ENCODE data around the gene ZSCAN25. TPM values are rescaled to one million over a fixed set of nuclear protein-coding genes. Genes with fewer than 3 reads are reported as not detected.
A peak's percentile ranks its signal among the peaks of the same experiment; 100 is the strongest.
"Not testable (repeated sequence)": the region's sequence is repeated elsewhere in the genome, so short reads cannot be mapped to it uniquely, and the experiment has no call there.

The ZSCAN25 gene
- total RNA-seq (2014; rRNA removed): 8.8 and 11.3 TPM in 2 replicates
- polyA plus RNA-seq (2012): 4.9 TPM

DNA sequence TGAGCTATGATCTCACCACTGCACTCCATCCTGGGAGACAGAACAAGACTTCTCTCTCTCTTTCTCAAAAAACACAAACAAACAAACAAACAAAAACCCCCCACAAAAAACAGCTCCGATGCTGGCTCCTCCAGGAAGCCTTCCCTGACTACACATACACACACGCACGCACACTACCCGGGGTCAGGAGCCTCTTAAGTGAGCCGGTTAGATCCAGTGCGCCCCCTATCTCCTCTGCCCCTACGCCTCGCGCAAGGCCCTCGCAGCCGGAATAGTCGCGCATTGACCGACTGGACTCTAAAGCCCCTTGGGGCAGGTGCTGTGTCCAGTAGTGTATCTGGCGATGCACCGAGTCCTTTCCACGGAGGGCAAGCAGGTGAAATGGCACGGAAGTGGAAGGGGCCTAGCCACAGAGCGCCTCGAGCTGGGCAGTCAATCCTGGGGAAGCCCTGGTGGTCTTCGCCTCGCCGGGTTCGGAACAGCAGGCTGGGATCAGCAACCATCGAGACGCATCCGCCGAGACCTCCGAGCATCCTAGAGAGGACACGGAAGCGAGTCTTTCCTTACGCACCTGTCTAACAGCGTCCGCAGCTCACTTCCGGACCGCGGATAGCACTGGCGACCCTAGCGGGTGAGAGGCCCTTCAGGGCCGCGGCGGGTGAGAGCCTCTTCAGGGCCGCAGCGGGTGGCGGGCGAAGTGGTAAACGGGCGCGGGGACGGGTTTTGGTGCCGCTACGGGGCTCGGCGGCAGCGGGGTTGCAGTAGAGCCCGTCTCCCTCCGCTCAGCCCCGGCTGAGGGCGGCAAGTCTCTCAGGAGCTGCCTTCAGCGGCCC, at the start of gene ZSCAN25:
Gene ZSCAN25 (plus strand): TSS at position 588 of the 833 bp plus-strand sequence. CDS start 2,661 bp downstream, outside the sequence.
- DNase-seq (ENCODE audit: low read depth): peak; percentile 95

- not testable (repeated sequence) for DNase-seq (ENCODE audit: low read depth)
These were observed 48.0 kb upstream of the ZSCAN25 start for GRCh38 chr7:99568770-99569169.

DNA sequence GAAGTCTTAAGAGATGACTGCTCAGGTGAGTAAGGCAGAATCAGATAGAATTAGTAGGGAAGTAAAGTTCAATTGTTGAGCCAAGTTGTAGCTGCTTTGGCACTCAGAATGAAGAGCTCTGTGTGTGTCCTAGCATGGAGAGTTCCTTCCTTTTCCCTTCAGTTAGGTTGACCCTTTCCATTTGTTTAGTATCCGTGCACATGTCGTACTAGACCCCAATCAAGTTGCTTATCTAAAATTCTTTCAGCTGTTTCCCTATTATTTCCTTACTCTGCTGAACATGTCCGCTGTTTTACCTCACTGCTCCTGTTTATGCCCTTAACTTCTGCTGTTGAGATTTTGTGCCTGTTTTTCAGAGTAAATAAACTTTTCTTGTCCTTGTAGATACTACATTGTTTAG, 45.0 kb upstream of the ZSCAN25 start:
- no peak for DNase-seq (ENCODE audit: low read depth)

DNA sequence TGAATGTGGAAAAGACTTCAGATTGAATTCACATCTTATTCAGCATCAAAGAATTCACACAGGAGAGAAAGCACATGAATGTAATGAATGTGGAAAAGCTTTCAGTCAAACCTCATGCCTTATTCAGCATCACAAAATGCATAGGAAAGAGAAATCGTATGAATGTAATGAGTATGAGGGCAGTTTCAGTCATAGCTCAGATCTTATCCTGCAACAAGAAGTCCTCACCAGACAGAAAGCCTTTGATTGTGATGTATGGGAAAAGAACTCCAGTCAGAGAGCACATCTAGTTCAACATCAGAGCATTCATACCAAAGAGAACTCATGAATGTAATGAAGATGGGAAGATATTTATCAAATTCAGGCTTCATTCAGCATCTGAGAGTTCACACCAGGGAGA, 43.5 kb upstream of the ZSCAN25 start:
- DNase-seq (ENCODE audit: low read depth): no peak

DNA sequence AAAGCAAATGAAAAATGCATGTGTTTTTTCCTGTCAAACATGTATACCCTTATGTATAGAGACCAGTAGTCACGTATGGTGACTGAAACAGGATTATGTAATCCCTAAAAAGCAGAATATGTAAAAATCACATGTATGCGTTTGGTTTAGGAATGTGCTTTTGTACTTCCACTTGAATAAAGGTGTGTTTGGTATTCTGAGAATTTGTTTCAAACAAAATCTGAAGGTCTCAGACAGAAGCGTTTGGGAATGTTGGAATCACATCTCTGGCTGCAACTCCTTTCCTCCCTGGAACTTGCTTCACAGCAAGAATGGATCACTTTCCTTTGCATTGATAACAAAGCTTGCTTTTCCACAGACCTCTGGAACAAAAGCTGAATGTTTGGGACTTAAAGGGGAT, 40.5 kb upstream of the ZSCAN25 start:
- no peak for DNase-seq (ENCODE audit: low read depth)

DNA sequence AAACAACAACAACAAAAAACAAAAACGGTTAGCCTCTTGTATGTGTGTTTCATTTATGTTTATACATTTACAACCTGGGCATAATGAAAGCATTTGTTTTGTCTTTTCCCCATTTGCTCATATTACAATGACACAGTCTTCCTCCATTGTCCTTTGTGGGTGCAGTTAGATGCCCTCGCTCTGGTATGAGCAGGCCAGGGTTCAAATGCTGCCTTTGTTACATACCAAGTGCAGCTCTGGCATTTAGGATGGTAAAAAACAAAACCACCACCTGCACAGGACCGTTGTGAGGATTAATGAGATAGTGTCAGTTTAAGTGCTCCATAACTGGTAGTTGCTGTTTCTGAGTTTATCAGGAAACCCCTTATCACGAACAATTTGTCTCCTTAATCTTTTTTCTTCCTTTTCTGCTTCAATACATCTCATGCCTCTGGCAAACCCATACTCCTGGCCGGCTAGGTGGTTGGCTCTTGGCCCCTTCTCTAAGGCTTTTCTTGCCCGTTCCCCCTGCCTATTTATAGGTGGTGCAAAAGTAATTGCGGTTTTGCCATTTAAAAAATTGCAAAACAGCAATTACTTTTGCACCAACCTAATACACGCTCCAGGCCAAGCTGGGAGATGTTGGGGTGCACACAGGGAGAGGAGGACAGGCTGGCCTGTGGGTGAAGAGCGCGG, 37.3 kb upstream of the ZSCAN25 start:
- no peak for DNase-seq (ENCODE audit: low read depth)

- peak; percentile 41 for DNase-seq (ENCODE audit: low read depth)
These were observed 36.6 kb upstream of the ZSCAN25 start for GRCh38 chr7:99579956-99580777.

DNA sequence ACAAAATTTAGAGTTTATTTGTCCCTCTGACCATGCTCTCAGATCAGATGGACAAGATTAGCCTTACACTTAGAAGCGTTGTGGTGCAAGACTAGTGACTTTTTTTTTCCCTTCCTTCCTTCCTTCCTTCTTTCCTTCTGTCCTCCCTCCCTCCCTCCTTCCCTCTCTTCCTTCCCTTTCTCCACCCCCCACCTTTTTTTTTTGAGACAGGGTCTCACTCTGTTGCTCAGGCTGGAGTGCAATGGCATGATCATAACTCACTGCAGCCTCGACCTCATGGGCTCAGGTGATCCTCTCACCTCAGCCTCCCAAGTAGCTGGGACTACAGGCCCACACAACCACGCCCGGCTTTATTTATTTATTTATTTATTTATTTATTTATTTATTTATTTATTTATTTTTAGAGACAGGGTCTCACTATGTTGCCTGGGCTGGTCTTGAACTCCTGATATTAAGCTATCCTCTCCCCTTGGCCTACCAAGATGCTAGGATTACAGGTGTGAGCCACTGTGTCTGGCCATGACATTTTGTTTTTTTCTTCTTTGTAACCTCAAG, 35.9 kb upstream of the ZSCAN25 start:
- DNase-seq (ENCODE audit: low read depth): not testable (repeated sequence)

- no peak for DNase-seq (ENCODE audit: low read depth)
These were observed 27.9 kb upstream of the ZSCAN25 start for GRCh38 chr7:99588868-99589267.

GRCh38 chr7:99594948-99595745, 21.6 kb upstream of the ZSCAN25 start:
- DNase-seq (ENCODE audit: low read depth): no peak

GRCh38 chr7:99596408-99596955, 20.3 kb upstream of the ZSCAN25 start:
- no peak for DNase-seq (ENCODE audit: low read depth)

DNA sequence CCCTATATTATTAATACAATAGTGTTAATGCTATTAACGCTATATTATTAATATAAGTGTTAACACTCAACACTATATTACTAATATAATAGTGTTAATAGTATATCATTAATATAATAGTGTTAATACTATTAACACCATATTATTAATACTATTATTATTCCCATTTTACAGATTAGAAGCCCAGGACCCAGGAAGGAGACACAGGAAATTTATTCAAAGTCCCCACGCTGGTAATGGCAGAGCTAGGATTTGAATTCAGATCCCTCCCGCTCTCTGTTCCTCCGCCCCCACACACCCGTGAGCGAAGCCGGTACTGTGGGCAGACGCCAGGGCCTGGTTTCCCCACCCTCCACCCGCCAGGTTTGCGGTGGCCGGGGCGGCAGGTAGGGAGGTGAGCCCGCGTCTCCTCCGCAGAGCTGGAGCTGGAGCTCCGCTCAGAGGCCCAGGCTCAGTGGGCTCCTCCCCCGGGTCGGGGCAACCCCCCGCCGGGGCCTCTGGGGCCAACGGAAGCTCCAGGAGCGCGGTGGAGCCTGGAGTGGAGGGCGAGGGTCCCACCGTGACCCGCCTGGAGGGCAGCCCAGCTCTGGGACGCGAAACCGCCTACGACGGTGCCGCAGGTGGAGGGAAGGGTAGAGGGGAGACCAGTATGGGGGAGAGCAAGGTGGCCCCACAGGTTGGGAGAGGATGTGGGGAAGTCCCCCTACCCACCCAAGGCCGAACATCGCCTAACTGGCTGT, 18.8 kb upstream of the ZSCAN25 start, which contains the start of gene TMEM225B:
Gene TMEM225B (plus strand): TSS at position 506 of the 740 bp plus-strand sequence. CDS start 6,122 bp downstream, outside the sequence.
- no peak for DNase-seq (ENCODE audit: low read depth)

GRCh38 chr7:99599836-99600235, 16.9 kb upstream of the ZSCAN25 start:
- no peak for DNase-seq (ENCODE audit: low read depth)

DNA sequence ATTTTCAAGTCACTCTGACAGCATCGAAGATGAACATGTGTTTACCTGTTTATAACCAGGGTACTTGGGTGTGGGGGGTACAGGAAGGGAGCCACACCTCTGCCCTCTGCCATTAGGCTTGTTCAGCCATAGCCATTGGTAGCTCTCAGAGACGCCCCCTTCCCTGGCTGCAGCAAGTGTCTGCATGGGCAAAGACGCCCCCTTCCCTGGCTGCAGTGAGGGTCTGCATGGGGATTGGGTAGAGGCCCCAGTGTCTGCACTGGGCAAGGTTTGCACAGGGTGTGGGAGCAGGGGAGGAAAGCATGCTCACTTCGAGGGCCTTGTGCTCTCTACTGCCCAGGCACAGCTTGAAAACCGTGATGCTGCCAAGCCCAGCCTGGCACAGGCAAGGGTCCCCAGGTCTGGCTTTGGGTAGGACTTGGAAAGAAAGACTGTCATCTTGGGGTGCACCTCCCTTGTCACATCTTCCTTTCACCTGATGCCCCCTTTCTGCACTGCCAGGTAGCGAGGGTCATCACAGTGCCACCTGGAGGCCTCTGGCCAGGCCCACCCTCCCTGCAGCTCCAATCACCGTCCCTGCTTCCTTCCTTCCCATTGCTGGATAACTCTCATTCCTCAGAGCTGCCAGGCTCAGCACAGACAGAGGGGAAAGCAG, 15.0 kb upstream of the ZSCAN25 start:
- no peak for DNase-seq (ENCODE audit: low read depth)

GRCh38 chr7:99605527-99605926, 11.2 kb upstream of the ZSCAN25 start:
- no peak for DNase-seq (ENCODE audit: low read depth)

DNA sequence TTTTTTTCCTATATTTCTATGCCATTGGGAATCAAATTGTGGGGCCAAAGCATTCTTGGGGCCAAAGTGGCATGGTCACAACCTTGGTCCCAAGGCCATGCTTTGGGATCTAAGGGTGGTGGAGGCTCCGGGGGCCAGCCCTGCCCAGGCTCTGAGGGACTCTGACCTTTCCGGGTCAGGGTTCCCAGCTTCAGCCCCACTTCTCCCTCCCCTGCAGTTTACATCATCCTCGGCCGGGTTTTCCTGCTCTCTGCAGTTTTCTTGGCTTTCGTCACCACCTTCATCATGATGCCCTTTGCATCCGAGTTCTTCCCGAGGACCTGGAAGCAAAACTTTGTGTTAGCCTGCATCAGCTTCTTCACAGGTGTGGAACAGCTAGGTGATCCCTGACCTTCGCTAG, 10.2 kb upstream of the ZSCAN25 start:
- no peak for DNase-seq (ENCODE audit: low read depth)

- no peak for DNase-seq (ENCODE audit: low read depth)
These were observed 9.2 kb upstream of the ZSCAN25 start for GRCh38 chr7:99607548-99607947.

DNA sequence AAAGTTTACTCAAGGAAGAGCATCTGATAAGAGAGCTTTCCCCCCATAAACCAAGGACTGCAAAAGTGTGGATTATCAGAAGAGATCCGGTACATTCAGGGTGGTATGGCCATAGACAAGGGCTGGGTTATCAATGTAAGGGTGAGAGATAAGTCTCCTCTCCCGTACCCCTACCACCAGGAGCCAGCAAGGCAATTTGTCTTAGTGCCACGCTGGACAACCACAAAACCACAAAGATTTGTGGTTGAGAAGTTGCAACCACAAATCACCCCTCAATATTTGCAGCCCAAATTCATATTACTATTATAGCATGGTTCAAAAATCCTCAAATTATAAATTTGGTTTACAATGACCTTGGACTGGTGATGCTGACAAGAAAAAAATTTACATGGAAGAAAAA, 2.3 kb upstream of the ZSCAN25 start:
- DNase-seq (ENCODE audit: low read depth): no peak

GRCh38 chr7:99615989-99616358, 772 bp upstream of the ZSCAN25 start:
- DNase-seq (ENCODE audit: low read depth): no peak

Data from LHCN-M2 (cell line).